GM19351 (cell line): ENCODE results near the gene MYL9.
A peak's percentile ranks its signal among the peaks of the same experiment; 100 is the strongest.
"Not testable (repeated sequence)": the region's sequence is repeated elsewhere in the genome, so short reads cannot be mapped to it uniquely, and the experiment has no call there.

Experiments
- ATAC-seq: cut with Tn5 transposase; IDR thresholded peaks from one replicate; pipeline ENCODE4 v1.9.1; 2021; ENCODE audit warnings: mild to moderate bottlenecking, moderate library complexity; ENCODE audit not compliant: unreplicated experiment

The MYL9 gene

DNA sequence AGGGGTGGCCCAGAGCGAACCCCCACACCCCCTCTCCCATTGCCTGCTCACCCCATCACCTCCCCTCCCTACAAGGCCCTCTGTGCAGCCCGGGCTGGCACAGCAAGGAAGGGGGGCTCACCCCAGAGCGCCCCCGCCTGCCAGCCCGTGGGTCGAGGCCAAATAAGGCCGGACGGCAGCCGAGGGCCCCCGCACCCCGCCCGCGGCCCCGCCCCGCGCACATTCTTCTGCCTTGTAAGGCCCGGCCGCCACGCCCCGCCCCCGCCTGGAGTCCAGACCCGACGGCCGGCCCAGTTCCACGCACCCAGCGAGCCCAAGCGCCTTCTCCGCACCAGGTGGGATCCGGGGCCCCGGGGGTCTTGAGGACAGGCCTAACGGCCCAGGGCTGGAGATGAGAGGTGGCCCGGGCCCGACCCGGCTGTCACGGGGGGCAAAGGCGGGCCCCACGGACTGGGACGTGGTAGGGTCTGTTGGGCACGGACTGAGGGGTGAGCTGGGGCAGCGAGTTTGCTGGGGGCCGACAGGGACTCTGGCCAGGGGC lies at the start of gene MYL9:
MYL9 (plus strand) TSS at position 293 of the 541 bp plus-strand sequence. CDS start 3,366 bp downstream, outside the sequence.
- no peak for ATAC-seq

DNA sequence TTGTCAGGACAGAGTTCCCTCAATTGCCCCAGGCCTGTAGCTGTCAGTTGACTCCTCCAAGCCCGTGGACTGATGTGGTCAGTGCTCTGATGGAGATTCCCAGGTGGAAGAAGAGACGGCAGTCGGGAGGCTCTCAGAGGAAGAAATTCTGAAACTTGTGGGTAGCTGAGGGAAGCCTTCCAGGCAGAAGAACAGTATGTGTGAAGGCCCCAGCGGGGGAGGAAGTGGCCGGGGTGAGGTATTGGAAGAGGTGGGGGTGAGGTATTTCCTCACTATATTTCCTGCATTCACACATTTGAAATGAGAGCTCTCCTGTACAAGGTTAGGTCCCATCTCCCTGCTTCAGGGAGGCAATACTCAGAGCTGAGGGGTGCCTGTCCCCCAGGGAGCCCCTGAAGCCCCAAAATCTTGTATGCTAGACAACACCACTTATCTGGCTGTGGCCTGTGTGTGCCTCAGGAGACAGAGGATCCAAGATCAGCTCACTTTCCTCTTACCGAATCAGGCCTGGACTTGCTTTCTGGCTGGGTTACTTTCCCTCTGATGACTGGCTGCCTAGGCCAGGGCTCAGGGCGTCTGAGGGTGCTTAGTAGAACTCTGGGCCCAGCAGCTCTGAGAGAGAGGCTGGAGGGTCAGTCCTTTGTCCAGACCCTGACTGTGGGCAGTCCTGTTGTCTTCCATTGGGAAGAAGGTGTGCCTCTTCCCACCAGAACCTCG lies 49.3 kb upstream of the MYL9 start:
- peak; percentile 47 for ATAC-seq

DNA sequence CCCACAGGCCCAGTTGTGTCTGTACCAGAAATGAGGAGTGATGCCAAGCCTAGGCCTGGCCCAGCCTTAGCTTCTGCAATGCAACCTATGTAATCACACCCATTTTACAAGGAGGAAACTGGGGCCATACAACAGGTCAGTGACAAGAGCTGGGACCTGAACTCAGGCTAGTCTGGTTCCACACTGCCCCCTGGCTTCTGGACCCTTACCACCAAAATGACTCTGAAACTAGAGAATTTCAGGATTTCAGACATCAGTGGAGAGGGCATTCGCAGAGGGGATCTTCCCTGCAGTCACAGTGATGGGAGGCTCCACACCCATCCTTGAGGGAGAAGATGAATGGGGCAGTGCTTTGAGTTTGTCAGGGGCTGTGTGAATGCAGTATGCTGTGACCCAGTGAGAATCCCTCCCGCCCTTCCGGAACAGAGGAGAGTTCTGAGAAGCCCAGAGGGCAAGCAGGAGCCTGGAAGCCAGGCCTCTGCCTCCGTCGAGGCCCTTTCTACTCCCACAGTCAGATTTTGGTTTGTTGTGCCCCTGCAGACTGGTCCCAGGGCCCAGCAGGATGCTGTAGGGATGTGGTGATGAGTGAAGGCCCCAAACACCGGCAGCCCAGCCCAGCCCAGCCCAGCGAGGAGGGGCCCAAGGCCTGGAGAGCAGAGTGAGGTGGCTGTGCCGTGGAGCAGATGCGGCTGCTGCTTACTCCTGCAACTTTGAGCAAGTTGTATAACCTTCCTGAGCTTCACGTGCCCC lies 48.1 kb upstream of the MYL9 start:
- no peak for ATAC-seq

DNA sequence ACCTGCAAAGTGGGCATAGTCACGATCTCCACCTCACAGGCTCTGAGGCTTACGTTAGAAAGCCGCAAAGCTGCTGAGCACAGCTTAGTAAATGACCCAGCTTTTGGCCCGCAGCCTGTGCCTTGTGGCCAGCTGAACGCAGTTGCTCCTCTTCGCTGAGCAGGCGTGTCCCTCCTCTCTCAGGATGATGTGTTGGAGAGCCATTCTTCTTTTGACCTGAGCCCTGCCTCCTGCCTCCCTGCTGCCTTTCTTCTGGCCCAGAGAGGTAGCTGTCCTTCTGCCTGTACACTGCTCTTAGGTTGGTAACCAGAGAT lies 47.6 kb upstream of the MYL9 start:
- ATAC-seq, result no peak

DNA sequence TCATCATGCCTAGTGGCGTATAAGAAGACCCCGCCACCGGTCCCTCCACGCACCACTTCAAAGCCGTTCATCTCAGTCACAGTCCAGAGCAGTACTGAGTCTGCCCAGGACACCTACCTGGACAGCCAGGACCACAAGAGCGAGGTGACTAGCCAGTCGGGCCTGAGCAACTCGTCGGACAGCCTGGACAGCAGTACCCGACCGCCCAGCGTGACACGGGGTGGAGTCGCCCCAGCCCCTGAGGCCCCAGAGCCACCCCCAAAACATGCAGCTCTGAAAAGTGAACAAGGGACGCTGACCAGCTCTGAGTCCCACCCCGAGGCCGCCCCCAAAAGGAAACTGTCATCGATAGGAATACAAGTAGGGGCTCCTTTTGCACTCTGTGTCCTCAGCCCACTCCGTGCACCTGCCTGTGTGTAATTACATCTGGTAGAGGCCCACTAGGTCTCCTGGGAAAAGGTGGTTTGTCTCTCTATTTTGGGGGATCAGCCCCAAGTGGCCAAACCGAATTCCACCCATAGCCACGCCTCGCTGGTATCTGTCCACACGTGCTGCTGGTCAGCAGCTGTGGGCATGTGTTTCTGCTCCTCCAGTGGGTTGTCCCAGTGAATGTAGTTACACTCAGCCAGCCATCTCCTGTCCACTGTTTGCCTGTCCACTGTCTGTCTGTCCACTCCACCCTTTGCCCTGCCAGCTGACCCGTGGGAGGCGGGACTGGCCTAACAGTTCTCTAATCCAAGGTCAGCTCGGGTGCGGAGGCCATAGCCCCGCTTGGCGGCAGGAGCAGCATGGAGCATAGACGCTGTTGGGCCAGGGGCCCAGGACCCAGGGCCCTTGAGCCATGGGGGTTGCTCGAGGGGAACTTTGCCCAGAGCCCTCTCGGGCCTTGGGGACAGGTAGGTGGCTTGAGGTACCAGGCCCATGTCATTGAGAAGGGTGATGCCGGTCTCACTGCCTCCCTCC lies 44.3 kb upstream of the MYL9 start:
- ATAC-seq, result no peak

DNA sequence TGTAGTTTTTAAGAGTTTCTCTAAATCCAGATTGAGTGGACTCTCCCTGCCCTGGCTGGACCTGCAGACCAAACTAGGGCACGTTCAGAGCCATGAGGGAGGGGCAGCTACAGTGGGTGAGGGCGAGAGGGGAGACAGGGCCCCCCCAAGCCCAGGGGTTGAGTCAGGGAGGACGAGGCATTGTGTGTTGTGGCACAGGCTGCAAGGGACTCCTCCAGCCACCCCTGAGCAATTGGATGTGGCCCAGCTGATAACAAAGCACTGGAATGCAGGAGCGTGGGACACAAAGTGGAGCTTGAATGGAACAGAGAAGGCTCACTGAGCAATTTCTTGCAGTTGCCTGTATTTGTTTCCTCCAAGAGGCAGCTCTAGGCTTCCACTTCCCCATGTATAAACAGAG lies 43.5 kb upstream of the MYL9 start:
- no peak for ATAC-seq

DNA sequence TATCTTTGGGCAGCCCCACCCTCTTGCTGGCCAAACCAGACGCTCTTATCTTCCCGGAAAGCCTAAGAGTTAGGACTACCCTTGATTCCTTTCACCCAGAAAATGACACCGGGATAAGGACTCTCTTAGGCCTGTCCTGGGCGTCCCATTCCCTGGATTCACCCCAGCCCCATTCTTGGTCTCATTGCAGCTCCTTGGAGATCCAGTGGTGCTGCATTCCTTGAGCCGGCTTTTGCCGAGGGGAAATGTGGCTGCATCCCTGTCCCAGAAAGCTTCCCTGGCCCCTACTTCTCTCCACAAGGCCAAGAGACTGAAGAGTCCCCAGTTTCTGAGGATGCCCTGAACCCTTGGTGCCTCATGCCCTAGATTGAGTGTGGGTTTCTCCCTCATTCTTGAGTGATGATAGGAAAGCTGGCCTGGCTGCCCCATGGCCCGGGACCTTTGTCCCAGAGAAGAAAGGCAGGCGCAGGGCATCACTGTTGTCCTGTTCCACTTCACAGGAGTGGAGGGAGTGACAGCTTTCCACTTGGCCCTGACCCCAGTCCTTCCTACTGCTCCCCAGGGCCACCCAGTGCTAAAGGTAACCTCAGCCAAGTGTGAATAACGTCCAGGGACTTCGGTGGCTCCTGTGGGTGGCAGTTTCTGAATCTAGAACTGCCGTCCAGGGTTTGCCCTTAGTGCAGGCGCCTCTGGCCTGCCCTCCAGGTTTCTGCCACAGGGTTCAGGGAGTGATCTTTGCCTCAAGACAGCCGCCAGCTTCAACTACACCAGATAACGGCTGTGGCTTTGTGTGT lies 42.7 kb upstream of the MYL9 start:
- no peak for ATAC-seq

DNA sequence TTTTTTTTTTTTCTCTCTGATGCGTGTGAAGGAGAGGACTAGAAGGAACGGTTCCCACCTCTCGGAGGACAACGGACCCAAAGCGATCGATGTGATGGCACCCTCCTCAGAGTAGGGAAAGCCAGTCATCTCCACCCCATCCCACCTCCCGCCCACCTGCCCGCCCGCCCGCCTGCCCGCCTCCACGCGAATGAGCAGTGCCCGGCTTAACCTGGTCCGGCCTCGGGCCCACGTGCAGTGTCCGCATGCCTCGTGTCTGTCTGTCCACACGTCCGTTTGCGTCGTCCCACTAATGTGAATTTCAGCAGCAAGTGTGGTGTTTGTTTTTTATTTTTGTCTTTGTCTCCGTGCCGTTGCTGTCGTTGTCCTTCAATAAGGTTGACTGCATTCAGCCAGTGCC lies 42.1 kb upstream of the MYL9 start:
- ATAC-seq, result no peak

DNA sequence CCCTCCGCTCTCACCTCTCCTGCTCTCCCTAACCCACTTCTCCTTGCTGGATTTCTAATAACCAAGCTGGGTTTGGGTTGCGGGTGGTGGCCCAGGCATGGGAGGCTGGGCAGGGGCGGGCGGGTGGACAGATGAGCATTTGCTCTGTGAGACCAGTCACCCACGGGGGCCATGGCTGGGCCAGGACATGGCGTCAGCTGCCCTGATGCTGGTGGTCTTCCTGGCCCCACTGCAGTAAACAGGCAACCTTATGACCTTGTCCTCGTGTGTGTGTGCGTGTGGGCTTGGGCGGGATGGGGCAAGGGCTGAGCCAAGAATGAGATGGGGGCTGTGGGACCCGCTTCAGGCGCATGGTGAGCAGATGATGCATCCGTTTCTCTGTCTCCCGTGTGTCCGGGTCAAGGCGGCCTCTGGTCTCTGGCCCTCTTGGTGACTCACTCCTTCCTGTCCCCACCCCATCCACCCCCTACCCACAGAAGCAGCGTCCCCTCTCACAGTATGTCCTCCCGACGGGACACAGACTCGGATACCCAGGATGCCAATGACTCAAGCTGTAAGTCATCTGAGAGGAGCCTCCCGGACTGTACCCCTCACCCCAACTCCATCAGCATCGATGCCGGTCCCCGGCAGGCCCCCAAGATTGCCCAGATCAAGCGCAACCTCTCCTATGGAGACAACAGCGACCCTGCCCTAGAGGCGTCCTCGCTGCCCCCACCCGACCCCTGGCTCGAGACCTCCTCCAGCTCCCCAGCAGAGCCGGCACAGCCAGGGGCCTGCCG lies 41.4 kb upstream of the MYL9 start:
- ATAC-seq, result no peak

DNA sequence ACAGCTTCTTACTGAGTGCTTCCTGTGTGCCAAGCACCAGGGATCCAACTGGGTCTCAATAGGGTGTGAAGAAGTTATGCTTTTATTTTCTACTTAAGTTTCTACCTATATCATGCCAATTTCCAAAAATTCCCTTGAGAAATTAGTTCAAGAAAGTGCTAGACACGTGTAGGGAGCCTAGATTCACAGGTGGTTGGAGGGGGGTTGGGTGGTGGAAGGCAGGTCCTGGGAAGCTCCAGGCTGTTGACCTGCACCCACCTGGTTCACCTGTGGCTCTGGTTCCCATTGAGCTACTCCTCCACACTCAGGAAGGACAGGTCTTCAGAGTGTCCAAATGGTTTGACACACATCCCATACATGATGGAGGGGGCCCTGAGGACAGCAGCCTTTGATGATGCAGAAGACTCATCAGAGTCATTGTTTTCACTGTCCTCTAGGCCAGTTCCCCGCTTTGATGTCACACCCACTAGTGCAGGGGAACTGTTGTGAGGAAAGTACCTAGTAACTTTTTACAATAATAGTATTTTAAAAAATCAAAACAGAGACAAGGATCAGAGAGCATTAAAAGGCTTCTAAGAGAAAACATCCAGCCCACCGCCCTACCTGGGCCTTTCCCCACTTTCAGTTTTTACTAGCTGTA lies 39.8 kb upstream of the MYL9 start:
- no peak for ATAC-seq

DNA sequence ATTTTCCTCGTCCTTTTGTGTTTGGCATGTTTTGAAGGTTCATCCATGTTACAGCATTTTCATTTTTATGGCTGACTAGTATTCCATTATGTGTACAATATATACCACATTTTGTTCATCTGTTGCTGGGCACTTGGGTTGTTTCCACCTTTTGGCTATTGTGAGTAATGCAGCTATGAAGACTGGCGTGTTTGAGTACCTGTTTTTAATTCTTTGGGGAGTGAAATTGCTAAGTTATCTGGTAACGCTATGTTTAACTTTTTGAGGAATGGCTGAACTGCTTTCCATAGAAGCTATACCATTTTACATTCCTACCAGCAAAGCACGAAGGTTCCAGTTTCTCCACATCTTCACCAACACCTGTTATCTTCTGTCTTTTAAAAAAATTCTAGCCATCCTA lies 37.0 kb upstream of the MYL9 start:
- no peak for ATAC-seq

DNA sequence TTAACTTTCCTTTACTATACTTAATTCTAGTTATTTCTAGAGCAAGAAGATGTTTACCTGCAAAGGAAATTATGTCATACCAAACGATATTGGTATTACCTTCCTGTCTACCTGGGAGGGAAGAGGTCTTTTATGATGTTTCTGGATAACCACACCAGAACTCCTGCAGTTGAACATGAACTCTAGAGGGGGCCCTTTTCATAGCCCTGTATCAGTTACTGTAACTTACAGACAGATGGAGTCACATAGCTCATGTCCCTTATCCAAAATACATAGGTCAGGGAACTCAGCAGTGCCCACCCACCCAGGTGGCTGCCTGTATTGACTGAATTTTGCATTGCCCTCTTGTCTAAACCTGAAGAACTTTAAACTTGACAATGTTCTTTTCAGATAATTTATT lies 35.1 kb upstream of the MYL9 start:
- no peak for ATAC-seq

DNA sequence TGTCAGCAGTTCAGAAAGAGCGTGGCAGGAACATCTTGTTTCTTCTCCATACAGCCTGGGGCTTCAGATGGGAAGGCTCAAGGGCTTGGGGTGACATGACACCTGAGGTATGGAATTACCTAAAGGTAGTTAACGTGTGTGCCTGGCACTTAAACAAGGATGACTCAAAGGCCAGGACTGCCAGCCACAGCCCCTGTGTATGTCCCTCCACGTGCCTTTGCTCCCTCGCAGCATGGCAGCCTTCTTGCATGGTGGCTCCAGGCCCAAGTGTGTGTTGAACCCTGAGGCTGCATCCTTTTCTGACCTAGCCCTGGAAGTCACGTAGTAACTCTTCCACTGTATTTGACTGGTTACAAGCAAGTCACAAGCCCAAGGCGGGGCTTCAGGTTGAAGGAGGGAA lies 33.6 kb upstream of the MYL9 start:
- no peak for ATAC-seq

DNA sequence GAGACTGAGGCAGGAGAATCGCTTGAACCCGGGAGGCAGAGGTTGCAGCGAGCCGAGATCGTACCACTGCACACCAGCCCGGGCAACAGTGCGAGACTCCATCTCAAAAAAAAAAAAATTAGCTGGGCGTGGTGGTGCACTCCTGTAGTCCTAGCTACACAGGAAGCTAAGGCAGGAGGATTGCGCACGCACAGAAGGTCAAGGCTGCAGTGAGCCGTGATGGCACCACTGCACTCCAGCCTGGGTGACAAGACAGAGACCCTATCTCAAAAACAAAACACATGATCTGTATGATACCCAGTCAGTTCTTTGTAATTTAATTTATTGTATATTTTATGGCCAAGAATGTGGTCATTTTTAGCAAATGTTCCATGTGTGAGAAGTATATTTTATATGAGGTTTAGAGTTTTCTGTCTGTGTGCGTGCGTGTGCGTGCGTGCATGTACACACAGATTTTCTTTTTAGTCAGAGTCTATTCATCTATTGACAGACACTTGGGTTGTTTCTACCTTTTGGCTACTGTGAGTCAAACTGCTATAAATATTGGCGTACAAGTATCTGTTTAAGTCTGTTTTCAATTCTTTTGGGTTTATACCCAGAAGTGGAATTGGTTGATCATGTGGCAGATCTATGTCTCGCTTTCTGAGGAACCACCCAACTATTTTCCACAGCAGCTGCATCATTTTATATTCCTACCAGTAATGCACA lies 22.2 kb upstream of the MYL9 start:
- no peak for ATAC-seq

DNA sequence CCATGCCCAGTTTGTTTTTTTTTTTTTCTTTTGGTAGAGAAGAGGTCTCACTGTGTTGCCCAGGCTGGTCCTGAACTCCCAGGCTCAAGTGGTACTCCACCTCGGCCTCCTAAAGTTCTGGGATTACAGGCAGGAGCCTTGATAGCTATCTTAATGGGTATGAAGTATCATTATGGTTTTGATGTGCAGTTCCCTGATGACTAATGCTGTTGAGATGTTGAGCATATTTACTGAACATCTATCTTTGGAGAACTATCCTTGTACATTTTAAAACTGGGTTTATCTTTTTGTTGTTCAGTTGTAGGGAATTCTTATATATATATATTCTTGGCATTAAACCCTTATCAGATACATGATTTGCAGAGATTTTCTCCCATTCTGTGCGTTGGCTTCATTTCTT lies 21.4 kb upstream of the MYL9 start:
- ATAC-seq, result no peak

DNA sequence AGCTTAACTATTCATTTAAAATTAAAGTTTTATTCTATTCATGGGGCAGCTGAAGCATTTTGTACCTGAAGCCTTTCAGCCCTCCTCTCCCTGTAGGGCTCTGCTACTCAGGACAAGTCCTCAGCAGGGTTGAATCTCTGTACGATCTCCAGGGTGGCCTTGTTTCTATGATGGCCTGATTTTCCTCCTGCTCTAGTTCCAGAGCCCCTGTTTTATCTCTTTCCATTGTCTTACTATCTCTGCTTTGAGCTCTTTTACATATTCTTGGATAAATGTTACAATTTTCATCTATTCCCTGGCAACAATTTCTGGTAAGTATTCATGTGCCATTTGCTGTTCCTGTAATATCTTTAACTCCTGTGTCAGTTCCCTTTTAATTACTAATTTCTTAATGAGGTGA lies 19.8 kb upstream of the MYL9 start:
- ATAC-seq, result no peak

DNA sequence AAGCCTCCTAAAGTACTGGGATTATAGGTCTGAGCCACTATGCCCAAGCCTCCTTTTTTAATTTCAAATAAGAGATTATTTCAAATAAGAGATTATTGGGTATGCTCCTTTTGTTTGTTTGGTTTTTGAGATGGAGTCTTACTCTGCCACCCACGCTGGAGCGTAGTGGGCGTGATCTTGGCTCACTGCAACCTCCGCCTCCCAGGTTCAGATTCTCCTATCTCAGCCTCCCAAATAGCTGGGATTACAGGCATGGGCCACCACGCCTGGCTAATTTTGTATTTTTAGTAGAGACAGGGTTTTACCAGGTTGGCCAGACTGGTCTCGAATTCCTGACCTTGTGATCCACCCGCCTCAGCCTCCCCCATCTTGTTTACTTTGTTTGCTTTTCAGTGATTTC lies 18.9 kb upstream of the MYL9 start:
- not testable (repeated sequence) for ATAC-seq

DNA sequence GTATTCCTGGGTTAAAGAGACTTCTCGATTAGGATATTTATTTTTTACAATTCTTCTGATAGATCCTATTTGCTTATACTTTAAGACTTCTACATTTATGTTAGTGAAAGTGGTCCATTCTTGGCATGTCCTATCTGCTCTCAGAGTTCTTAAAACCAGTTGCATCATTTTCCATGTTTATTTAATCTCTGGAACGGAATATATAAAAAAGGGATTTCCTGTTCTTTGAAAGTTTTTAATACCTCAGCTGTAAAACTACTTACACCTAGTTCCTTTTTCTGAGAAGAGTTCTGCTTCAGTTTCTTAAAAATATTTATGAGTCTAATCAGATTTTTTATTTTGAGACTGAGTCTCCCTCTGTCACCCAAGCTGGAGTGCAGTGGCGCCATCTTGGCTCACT lies 18.0 kb upstream of the MYL9 start:
- no peak for ATAC-seq
